ENCODE results near the gene MTMR2. TPM values are rescaled to one million over a fixed set of nuclear protein-coding genes. Genes with fewer than 3 reads are reported as not detected.

The MTMR2 gene
- total and polyA plus RNA-seq, 2 of the 13 experiments (the other 11 are each of a cell fraction or from before 2014, with no cell fraction given) = 12.7 to 22.3 TPM

DNA sequence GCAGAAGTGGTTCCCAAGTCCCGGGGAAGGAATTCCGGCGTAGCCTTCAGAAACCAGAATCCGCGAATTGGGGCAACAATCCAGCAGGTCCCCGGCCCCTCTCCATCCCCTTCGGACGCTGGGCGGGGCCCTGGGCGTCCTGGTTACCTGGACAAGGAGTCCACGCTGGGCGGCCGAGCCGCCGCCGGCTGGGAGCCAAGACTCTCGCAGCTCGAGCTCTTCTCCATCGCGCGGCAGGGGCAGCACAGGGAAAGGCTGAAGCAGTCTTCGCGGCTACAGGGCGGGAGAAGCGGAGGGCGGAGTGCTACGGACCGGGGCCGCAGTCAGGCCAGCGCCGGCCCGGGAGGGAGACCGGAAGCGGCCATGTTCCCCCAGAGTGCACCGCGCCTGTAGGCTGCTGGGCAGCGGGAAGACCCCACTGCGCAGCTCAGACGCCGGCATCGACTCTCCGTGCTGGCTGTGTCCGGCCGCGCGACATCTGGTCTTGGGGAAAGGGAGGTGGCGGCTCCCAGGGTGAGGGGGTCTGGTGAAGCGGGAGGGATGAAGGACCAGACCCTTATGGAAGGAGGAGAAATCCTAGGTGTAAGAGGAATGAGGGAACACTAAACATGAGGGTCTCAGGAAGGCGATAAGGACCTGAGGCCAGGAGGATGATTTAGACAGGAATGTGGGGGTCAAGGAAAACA is at the start of gene MTMR2 (continued):
- TF ChIP-seq ZNF510 (CRISPR knock-in tag; IDR thresholded peaks at IDR 0.05; ENCODE audit: low read depth) (peak; percentile 27; the same call in 1 of the 2 replicates), ZNF773 (CRISPR knock-in tag; IDR thresholded peaks at IDR 0.05; ENCODE audit: borderline replicate concordance) (peak; percentile 49; the same call in 1 of the 2 replicates), ZNF232 (CRISPR knock-in tag; IDR thresholded peaks at IDR 0.05; ENCODE audit: borderline replicate concordance) (peak; percentile 68; the same call in 1 of the 2 replicates), MED13 (CRISPR knock-in tag; IDR thresholded peaks at IDR 0.05) (peak; percentile 82), FOXA3 (CRISPR knock-in tag; IDR thresholded peaks at IDR 0.05) (peak; percentile 51), ZNF468 (CRISPR knock-in tag; IDR thresholded peaks at IDR 0.05) (no peak), ZNF776 (CRISPR knock-in tag; IDR thresholded peaks at IDR 0.05) (peak; percentile 86; the same call in 1 of the 2 replicates), ZNF251 (CRISPR knock-in tag; IDR thresholded peaks at IDR 0.05) (no peak), ARNT (IDR thresholded peaks at IDR 0.05) (no peak), BCLAF1 (IDR thresholded peaks at IDR 0.05) (no peak), NAIF1 (CRISPR knock-in tag; IDR thresholded peaks at IDR 0.05; ENCODE audit: borderline replicate concordance) (no peak), NKX3-1 (CRISPR knock-in tag; IDR thresholded peaks at IDR 0.05) (peak; percentile 84)
- TF ChIP-seq, protein P1, sequence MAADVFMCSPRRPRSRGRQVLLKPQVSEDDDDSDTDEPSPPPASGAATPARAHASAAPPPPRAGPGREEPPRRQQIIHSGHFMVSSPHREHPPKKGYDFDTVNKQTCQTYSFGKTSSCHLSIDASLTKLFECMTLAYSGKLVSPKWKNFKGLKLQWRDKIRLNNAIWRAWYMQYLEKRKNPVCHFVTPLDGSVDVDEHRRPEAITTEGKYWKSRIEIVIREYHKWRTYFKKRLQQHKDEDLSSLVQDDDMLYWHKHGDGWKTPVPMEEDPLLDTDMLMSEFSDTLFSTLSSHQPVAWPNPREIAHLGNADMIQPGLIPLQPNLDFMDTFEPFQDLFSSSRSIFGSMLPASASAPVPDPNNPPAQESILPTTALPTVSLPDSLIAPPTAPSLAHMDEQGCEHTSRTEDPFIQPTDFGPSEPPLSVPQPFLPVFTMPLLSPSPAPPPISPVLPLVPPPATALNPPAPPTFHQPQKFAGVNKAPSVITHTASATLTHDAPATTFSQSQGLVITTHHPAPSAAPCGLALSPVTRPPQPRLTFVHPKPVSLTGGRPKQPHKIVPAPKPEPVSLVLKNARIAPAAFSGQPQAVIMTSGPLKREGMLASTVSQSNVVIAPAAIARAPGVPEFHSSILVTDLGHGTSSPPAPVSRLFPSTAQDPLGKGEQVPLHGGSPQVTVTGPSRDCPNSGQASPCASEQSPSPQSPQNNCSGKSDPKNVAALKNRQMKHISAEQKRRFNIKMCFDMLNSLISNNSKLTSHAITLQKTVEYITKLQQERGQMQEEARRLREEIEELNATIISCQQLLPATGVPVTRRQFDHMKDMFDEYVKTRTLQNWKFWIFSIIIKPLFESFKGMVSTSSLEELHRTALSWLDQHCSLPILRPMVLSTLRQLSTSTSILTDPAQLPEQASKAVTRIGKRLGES (CRISPR knock-in tag; IDR thresholded peaks at IDR 0.05; ENCODE audit: borderline replicate concordance) = no peak
- TF ChIP-seq, protein P2, sequence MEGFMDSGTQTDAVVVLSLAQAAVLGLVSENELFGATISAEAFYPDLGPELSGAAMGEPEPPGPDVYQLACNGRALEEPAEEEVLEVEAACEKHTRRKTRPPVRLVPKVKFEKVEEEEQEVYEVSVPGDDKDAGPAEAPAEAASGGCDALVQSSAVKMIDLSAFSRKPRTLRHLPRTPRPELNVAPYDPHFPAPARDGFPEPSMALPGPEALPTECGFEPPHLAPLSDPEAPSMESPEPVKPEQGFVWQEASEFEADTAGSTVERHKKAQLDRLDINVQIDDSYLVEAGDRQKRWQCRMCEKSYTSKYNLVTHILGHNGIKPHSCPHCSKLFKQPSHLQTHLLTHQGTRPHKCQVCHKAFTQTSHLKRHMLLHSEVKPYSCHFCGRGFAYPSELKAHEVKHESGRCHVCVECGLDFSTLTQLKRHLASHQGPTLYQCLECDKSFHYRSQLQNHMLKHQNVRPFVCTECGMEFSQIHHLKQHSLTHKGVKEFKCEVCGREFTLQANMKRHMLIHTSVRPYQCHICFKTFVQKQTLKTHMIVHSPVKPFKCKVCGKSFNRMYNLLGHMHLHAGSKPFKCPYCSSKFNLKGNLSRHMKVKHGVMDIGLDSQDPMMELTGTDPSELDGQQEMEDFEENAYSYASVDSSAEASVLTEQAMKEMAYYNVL (CRISPR knock-in tag; IDR thresholded peaks at IDR 0.05; ENCODE audit: borderline replicate concordance) = peak; percentile 86
- TF ChIP-seq, protein P3, sequence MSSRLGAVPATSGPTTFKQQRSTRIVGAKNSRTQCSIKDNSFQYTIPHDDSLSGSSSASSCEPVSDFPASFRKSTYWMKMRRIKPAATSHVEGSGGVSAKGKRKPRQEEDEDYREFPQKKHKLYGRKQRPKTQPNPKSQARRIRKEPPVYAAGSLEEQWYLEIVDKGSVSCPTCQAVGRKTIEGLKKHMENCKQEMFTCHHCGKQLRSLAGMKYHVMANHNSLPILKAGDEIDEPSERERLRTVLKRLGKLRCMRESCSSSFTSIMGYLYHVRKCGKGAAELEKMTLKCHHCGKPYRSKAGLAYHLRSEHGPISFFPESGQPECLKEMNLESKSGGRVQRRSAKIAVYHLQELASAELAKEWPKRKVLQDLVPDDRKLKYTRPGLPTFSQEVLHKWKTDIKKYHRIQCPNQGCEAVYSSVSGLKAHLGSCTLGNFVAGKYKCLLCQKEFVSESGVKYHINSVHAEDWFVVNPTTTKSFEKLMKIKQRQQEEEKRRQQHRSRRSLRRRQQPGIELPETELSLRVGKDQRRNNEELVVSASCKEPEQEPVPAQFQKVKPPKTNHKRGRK (CRISPR knock-in tag; IDR thresholded peaks at IDR 0.05) = no peak
- TF ChIP-seq, protein P4, sequence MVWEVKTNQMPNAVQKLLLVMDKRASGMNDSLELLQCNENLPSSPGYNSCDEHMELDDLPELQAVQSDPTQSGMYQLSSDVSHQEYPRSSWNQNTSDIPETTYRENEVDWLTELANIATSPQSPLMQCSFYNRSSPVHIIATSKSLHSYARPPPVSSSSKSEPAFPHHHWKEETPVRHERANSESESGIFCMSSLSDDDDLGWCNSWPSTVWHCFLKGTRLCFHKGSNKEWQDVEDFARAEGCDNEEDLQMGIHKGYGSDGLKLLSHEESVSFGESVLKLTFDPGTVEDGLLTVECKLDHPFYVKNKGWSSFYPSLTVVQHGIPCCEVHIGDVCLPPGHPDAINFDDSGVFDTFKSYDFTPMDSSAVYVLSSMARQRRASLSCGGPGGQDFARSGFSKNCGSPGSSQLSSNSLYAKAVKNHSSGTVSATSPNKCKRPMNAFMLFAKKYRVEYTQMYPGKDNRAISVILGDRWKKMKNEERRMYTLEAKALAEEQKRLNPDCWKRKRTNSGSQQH (CRISPR knock-in tag; IDR thresholded peaks at IDR 0.05; ENCODE audit: low read depth) = peak; percentile 72; the same call in 1 of the 2 replicates
- TF ChIP-seq, protein P5, sequence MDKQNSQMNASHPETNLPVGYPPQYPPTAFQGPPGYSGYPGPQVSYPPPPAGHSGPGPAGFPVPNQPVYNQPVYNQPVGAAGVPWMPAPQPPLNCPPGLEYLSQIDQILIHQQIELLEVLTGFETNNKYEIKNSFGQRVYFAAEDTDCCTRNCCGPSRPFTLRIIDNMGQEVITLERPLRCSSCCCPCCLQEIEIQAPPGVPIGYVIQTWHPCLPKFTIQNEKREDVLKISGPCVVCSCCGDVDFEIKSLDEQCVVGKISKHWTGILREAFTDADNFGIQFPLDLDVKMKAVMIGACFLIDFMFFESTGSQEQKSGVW (CRISPR knock-in tag; IDR thresholded peaks at IDR 0.05; ENCODE audit: borderline replicate concordance) = no peak

Data from HepG2 (cell line).